Measurements from ENCODE around the gene PDGFA. TPM values are rescaled to one million over a fixed set of nuclear protein-coding genes. Genes with fewer than 3 reads are reported as not detected.

The PDGFA gene
- total and polyA plus RNA-seq, 8 donors = 11.1 to 93.0 (median 41.8) TPM

- Histone ChIP-seq H3K27ac (no peak overlapping the region), H3K4me3 (no peak overlapping the region), H3K4me1 (peaks cover 0 to 18% (median 11%) of the 10 kb centered on the region in 4 donors), H3K36me3 (no peaks in the 10 kb centered on the region), H3K9me3 (no peaks in the 10 kb centered on the region), H3K27me3 (peaks cover 0 to 40% (median 12%) of the 10 kb centered on the region in 3 donors)
- intact Hi-C loops (cut with DNase I; ENCODE audit: low total_unique reads) = no loop called here
- 77 to 83% (median 80%) methylated on average over 17 of the region's 17 CpGs for WGBS, 5 donors
- no peak for DNase-seq
- TF ChIP-seq POLR2AphosphoS5 (IDR thresholded peaks at IDR 0.05) (no peak), CTCF (IDR thresholded peaks at IDR 0.05) (no peak), POLR2A (IDR thresholded peaks at IDR 0.05) (no peak), EP300 (IDR thresholded peaks at IDR 0.05) (no peak)
Measured at GRCh38 chr7:449324-450019, 70.2 kb downstream of the PDGFA start.

GRCh38 chr7:447523-447922 lies 72.1 kb downstream of the PDGFA start:
- Histone ChIP-seq H3K36me3 (no peaks in the 10 kb centered on the region), H3K27me3 (peaks cover 0 to 21% (median 10%) of the 10 kb centered on the region in 3 donors), H3K9me3 (no peaks in the 10 kb centered on the region), H3K4me3 (no peak overlapping the region), H3K4me1 (peaks cover 0 to 9% (median 4%) of the 10 kb centered on the region in 4 donors), H3K27ac (no peak overlapping the region)
- TF ChIP-seq POLR2A (IDR thresholded peaks at IDR 0.05) (no peak), CTCF (IDR thresholded peaks at IDR 0.05) (no peak), POLR2AphosphoS5 (IDR thresholded peaks at IDR 0.05) (no peak)
- intact Hi-C loops (cut with DNase I; ENCODE audit: low total_unique reads) = no loop called here
- 83 to 90% (median 88%) methylated on average over 9 of the region's 9 CpGs for WGBS, 5 donors
- no peak for DNase-seq

Other genes with a start within 250 kb of the PDGFA start
- gene FOXL3, start 229.7 kb downstream of the PDGFA start, total RNA-seq = not detected
- not detected for gene FOXL3, start 229.7 kb downstream of the PDGFA start, polyA plus RNA-seq
- gene DNAAF5, start 206.9 kb upstream of the PDGFA start, total RNA-seq = 100 to 1,000 TPM in 1 of 5 donors, 10 to 100 TPM in 3, 1 to 10 TPM in 1; 9.2 to 210 (median 33.3) TPM
- 10 to 100 TPM in 2 of 3 donors, 1 to 10 TPM in 1; 6.7 to 15.1 (median 10.2) TPM for gene DNAAF5, start 206.9 kb upstream of the PDGFA start, polyA plus RNA-seq
- gene PRKAR1B, start 207.4 kb upstream of the PDGFA start, total RNA-seq = 10 to 100 TPM in 4 of 5 donors, 1 to 10 TPM in 1; 4.5 to 45.8 (median 15.2) TPM
- 1 to 10 TPM; 5.0 to 9.3 (median 7.8) TPM for gene PRKAR1B, start 207.4 kb upstream of the PDGFA start, polyA plus RNA-seq